Measurements from ENCODE around the gene TPP1.

- TF ChIP-seq CTCF (IDR thresholded peaks at IDR 0.05) (no peak), POLR2A (IDR thresholded peaks at IDR 0.05) (no peak)
These were observed 34.4 kb upstream of the TPP1 start for GRCh38 chr11:6653656-6654055.

Data from breast epithelium (tissue), 3 donors.